M059J (cell line): Measurements from ENCODE around the gene GRM2. TPM values are rescaled to one million over a fixed set of nuclear protein-coding genes. Genes with fewer than 3 reads are reported as not detected.

Experiments
- DNase-seq: peaks from one replicate; pipeline ENCODE4 v3.0.0-alpha.2; 2012; ENCODE audit warnings: low read depth
- total RNA-seq: library from RNA; depleted of rRNA; stranded (reverse); fragments of >200 nt; shearing (Covaris generic); gene quantifications from 2 replicates; pipeline ENCODE4 v1.2.3, GENCODE V29; 2014; rRNA removed

The GRM2 gene
- not detected in 2 replicates for total RNA-seq

DNA sequence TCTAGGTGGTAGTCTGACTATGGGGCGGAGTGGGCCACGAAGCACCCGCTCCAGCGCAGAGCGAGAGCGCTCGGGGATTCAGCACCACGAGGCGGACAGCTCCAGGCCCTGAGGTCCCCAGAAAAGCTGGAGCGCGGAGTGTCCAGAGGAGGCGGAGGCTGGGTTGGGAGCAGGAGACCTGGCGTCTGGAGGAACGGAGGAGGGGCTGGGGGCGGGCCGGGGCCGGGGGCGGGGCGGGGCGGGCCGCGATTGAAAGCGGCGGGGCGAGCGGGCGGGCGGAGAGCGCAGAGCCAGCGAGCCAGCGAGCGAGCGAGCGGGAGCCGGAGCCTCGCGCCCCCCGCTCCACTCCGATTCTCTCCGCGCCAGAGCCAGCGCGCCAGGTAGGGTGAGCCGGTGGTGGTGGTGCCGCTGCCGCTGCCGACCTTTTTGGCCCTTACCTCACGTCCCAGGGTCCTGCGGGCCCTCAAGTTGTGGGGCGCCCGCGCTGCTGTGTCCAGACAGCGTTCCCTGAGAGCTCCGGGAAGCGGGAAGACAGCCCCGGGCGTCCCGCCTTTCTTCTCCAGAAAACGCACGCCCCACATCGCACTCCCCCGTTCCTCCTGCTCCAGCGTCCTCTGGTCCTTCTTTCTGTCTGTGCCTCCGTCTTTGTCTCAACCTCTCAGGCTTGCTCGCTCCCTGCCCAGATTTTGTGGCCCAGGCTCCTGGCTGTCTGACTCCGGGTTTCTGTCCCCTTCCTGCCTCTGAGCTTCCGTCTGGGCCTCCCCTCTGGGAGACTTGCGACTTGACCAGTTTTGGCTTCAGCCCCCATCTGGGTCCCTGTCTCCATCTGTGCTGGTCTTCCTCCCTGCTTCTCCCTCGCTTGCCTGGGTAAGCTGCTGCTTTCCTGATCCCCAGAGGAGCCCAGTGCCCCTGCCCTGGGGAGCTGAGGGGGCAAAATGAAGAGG lies at the start of gene GRM2:
GRM2 (plus strand) TSS at position 281 of the 944 bp plus-strand sequence. CDS start 1,916 bp downstream, outside the sequence.
- DNase-seq: no peak

DNA sequence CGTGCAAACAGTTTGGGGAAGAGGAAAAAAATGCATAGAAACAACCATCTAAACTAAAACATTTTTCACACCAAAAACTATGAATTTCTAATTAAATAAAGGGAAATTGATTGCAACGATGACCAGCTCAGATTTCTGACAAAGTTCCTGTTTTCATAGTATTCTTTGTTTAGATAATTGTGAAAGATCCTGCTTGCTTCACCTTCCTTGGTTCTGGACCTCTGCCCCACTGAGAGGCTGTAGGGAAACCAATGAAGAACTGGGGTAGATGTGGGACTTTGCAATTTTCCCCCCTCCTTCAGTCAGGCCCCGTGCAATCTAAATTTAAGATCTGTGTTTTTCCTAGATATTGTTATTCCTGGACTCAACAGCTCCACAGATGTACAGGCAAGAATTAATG lies 49.6 kb upstream of the GRM2 start:
- no peak for DNase-seq

DNA sequence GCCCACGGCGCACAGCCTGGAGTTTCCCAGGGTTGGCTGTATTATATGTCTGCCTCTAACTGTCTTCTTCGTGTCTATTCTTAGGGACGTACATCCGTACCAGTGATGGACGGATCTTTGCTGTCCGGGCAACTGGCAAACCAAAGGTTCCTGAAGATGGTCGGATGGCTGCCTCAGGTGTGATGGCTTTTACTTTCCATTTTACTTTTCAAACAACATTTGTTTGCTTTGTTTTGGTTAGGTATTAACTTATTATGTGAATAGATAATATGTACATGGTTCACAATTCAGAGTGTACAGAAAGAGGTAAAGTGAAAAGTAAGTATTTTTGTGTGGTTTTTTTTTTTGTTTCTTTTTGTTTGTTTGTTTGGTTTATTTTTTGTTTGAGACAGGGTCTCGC lies 46.9 kb upstream of the GRM2 start:
- no peak for DNase-seq

DNA sequence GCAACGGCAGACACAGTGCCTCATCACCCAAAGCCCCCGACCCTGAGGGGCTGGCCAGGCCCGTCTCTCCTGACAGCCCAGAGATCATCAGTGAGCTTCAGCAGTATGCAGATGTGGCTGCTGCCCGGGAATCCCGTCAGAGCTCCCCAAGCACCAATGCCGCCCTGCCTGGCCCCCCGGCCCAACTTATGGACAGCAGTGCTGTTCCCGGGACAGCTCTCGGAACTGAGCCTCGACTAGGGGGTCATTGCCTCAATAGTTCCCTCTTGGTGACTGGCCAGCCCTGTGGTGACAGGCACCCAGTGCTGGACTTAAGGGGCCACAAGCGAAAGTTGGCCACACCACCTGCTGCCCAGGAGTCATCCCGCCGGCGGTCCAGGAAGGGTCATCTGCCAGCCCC lies 44.4 kb upstream of the GRM2 start:
- DNase-seq: no peak

DNA sequence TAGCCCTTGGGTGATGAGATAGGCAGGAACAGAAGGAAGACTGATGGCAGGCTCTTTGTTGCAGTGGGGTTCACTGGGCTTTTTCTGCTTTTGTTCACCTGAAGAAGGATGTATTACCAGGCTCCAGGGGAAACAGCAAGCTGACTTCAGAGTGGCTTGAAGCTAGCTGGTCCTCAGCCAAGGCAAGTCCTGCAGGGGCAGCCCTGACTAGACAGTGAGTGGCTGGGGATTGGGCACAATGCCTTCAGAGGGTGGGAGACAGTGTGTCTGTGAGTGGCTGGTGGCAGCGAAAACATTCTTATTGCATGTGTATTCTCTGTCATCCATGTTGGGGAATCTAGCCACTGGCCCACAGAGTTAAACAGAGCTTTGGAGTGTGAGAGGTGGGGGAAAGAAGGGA lies 38.1 kb upstream of the GRM2 start:
- peak; percentile 10 for DNase-seq

DNA sequence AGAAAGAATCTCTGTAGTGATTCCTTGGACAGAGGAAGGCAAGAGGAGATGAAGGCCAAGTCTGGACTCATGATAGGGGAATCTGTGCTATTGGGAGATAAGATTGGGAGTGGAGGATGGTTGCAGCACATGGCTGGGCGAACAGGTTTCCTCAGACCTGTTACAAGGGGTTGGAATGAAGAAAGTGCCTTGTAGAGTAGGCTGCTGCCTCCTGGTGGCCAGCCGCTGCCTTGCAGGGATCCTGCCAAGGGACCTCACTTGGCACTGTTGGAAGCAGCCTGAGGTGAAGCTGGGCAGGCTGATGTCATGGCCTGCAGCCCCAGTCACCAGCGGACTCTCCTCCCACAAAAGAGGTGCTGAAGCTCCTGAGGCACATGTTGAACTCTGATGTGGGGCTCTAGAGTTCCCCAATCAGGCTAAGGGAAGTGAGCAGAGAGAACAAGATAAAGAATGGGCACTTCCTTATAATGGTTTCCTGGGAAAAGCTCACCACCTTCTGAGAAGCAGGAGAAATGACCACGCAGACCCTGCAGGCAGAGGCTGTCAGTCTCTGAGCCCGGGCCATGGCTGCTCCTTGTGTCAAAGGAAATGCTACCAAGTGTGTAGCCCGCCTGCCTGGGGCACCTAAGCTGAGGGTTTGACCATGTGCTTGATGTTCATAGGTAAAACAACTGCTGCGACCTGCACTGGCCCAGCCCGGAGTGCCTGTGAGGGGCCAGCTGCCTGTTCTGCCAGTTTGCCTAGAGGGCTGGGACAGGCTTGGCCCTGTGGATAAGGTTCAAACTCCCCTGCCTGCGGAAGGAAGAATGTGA lies 37.4 kb upstream of the GRM2 start:
- peak; percentile 73 for DNase-seq

DNA sequence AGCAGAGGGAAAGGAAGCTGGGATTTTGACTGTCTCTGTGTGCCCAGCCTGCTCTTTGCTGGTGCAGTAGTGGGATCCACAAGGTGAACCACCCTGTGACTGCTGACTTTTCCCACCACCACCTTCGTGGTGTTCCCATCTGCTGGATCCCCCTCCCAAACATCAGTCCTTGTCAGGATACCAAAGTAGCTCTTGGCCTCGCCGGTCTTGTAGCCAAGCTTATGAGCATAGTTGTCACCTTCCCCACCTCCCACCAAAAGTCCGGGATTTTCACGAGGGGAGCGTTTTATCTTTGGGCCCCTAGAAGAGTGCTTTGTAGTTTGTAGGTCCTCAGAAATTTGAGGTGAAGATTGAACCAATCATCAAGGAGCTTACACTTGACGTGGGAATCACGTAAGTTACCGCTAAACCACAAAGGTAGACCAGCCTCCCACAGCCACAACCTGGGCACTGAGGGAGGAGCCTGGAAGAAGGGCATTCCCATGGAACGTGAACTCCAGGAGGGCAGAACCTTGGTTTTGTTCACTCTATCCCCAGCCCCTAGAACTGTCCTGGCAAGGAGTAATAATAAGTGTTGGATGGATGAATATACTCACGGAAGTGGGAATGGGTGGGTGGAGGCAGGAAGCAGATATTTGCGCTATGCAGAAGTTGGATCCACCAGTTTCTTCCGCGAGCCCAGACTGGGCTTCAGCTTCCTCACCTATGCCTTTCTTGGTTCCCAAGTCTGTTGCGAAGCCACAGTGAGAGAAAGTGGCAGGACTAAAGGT lies 36.6 kb upstream of the GRM2 start:
- DNase-seq: no peak

DNA sequence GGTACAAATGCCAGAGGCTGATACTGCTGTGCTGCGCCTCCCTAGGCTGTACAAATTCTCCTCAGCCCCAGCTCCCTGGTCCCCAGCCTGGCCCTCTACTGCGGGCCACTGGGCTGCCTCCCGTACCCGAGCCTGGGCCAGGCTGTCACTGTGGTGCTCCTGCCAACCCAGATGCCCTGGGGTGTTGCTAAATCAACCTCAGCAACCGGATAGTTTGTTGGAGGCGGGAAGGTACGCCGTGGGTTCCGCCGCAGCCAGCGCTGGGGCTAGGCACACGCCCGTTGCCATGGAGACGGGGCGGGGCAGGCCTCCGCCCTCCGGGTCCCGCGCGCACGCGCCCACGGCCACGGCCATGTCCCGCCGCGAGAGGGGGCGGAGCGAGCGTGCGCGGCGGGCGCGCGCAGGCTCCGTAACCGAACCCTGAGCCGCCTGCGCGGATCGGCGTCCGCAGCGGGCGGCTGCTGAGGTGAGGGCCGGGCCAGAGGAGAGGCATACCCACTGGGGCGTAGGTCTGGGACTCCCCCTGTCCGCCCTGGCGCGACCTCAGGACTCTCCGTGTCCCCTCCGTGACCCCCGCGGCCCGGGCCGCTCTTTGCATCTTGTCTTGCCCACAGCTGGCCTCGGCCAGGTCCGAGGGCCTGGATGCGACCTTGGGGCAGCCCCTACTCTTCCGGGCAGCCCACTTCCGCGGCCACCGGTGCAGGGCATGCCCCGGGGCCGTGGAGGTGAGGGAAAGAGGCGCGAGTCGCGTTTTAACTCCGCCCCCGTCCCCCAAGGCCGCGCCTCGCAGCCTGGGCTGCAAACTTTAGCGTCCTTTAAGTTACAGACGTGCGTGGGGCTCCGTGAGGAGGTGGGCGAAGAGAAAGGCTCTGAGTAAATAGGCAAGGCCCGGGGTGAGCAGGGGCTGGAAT lies 35.8 kb upstream of the GRM2 start, which contains the start of gene TEX264:
TEX264 (plus strand) TSS at position 430 of the 911 bp plus-strand sequence. CDS start 3,053 bp downstream, outside the sequence.
- peak; percentile 81 for DNase-seq

DNA sequence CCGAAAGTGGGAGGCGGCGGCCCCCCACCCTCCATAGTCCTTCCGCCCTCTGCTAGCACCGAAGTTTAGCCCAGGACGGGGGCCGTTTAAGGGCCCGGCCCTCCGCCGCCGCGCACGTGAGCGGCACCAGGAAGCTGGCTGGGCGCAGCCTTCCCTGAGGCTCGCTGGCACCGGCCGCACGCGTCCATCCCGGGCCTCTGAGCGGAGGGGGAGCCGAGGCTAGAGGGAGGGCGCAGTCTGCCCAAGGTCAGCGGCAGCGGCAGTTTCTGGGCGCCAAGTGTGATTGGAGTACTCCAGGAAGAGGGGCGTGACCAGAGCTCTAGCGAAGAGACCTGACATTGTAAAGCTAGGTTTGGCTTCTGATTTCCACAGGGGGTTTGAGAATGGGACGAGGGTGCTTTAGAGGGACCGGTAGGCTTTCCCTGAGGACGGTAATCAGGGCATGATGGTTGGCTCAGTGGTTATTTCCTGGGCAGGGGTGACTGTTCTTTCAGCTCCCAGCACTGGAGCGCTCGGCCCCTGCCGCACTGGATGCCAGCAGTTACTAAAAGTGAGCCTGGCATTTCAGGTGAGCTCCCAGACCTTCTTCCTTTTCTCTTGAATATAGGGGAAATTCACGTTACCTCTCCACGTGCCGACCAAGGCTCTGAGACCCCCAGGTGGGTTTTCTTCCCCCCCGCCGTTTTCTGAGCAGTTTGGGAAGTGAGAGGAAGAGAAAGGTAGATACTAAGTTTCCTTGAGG lies 35.0 kb upstream of the GRM2 start:
- peak; percentile 69 for DNase-seq

DNA sequence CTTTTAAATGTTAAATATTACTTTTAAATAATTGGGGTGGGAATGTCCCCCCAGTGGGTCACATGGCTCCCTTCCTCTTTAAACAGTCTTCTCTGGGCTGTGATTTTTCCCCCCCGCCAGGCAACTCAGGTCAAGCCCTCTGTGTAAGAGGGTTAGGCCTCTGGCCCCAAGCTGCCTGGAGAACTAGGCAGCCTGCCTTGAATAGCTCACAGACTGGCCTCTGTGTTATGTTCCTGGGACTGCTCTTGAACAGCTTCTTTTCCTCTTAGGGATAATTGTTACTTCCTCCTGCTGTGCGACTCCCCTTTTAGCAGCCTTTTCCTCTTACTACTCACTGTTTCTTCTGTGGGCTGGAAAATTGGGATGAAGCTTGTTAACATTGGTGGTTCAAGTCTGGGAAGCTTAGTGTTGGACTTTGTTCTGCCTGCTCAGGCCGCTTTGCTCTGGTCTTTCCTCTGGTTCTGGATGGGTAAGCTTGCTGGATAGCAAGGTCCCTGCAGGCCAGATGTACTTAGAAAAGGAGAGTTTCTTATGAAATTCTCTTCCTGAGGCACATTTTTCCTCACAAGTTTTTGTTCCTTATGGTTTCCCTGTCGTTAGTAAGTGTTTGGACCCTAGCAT lies 33.6 kb upstream of the GRM2 start:
- no peak for DNase-seq

DNA sequence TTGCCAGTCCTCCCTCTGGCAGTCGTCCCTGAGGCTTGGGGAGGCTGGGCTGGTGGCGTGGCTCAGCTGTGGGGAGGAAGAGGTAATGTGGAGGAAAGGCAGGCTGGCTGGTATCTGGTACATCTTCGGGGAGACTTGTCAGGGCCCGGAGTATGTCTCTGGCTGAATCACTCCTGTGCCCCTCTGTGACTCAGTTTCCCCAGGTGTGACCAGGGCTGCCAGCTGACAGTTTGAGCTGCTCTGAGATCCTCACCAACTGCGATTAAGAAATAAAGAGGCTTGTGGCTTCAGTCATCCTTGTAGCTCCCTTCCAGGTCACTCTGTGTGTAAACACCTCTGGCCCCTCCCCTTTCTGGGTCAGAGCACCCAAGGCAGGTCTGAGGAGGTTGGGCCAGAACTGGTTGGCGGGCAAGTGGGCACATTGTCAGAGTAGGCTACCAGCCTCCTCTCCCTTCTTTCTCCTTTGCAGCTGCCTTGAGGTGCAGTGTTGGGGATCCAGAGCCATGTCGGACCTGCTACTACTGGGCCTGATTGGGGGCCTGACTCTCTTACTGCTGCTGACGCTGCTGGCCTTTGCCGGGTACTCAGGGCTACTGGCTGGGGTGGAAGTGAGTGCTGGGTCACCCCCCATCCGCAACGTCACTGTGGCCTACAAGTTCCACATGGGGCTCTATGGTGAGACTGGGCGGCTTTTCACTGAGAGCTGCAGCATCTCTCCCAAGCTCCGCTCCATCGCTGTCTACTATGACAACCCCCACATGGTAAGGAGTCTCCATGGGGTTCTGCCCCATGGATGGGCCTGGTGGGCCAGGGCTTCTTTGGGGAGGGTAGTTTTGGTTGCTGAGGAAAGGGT lies 32.8 kb upstream of the GRM2 start:
- DNase-seq: no peak

DNA sequence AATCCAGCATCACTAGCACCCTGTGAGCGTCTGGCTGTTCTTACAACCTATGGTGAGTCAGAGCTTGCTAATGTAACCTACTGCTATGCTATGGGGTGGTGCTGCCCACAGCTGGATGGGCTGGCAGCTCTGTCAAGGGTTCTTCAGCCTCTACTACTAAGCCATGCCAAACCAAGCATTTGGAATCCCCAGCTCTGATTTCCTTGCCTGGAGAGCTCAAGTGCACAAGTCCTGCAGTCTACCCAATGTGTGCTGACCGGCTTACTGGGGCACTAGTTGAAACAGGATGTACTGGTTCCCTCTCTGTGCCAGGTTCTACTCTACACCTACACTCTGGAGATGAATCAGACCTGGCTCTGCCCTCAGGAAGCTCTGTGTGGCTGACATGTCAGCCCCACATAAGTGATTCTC lies 31.7 kb upstream of the GRM2 start:
- peak; percentile 61 for DNase-seq

DNA sequence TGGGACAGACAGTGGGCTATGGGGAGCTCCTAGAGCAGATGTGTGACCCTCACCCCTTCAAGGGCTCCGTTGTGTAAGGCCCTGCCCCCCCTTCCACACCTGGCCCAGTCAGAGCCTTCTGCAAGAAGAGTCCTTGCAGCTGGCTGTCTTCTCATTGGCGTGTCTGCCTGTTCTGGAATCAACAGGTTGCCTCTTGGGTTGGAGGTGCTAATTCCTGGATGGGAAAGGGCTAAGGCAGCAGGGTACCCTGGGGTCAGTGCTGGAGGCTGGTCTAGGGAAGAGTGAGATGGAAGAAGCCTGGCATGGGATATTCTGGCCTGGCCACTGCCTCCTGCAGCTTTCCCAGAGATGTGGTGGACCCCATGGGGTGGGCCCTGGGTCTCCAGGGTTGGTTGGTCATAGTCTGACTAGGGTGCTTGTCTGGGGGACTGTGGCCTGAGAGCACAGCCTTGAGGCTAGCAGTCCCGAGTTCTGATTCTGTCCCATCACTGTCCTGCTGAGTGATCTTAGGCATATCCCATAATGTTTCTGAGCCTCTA lies 30.7 kb upstream of the GRM2 start:
- no peak for DNase-seq

DNA sequence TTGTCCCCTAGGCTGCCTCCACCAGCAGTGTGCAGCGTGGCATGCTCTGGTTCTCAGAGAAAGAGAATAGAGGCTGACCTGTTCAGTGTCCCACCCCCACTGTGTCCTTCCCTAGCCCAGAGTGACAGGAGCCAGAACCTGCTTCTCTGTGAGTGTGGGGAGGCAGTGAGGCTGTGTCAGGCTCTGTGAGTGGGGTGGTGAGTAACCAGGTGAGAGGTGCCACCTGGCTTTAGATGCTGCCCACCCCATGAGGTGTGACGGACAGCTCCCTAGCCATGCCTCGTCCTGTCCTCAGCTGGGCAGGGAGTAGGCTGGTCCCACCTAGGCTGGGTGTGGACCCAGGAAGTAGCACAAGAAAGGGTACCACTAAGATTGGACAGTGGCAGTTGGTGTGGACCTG lies 29.5 kb upstream of the GRM2 start:
- no peak for DNase-seq

DNA sequence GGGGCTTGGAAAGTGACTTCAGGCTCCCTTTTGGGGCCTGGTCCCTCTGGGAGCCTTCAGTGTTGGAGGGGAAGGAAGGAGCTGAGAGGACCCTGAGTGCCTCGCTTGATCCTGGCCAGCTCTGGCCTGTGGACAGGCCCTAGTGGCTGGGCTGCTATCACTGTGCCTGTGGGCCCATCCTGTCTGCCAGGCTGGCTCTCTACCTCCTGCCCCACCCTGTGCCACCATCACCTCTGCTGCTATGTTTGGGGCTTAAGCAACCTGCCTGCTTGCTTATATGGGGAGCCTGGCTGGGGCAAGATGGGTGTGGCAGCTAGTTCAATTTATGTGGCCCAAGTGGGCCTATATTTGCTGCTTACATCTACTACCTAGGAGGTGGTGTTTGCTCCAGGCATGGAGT lies 28.7 kb upstream of the GRM2 start:
- DNase-seq: no peak

DNA sequence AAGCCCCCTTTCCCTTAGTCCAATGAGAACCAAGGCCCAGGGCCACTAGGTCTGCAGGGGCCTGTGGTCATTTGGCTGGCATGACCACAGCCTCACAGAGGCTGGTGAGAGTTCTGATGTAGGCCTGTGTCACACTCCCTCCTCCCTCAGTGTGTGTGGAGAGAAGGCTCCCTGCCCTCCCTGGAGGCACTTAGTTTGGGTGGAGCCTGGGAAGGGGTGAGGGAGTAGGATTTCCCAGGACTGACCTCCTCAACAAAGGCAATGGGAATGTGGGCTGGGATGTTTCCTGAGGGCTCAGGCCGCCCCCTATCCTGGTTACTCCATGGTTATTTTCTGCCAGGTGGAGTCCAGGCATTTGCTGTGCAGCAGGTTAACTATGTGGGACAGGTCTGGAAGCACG lies 28.2 kb upstream of the GRM2 start:
- no peak for DNase-seq

DNA sequence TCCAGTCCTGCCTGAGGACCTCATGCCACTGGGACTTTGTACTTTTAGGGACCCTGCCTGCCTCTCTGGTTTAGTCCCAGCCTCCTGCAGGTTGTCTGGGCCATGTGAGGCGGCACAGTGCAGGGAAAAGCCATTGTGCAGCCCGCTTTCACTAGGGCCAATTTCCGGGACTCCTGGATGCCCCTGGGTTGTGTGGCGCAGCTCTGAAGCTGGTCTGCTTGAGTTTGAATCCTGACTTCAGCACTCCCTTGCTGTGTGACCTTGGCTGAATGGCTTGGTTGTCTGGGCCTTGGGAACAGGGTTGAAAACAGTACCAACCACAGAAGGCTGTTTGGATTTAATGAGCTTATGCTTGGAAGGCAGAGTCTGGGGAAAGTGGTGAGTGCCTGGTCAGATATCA lies 27.6 kb upstream of the GRM2 start:
- no peak for DNase-seq

DNA sequence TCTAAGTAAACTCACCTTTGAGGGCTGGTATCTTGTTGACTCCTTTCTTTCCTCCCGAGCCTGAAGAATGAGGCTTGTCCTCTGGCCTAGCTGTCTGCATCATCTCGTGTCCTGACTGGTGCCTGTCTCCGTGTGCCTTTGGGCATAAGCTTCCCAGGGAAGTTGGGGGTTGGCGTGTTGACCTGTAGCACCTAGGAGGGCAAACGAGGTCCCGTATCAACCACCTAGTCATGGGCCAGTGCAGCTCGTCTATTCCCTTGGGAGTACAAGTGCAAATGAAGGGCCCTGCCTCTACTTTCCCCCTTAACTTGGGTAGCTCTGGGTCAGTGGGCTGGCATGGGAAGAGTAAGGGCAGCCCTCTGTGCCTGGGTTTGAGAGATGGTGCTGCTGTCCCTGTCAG lies 27.1 kb upstream of the GRM2 start:
- no peak for DNase-seq
